Panc1 (cell line): ENCODE results near the gene MEGF6.

Experiments used
- CTCF ChIP-seq: fragments of 450-650 bp; IDR thresholded peaks from 2 replicates; pipeline ENCODE4 v1.5.1; 2017; ENCODE audit warnings: mild to moderate bottlenecking
- POLR2AphosphoS5 ChIP-seq: IDR thresholded peaks from 2 replicates; pipeline ENCODE4 v1.6.1; 2012; ENCODE audit warnings: mild to moderate bottlenecking, low read depth, low read length, moderate library complexity
- TCF7L2 ChIP-seq: IDR thresholded peaks from 2 replicates; pipeline ENCODE4 v1.6.1; 2011; ENCODE audit warnings: mild to moderate bottlenecking, low read depth, low read length, inconsistent platforms

- TF ChIP-seq CTCF (no peak), POLR2AphosphoS5 (no peak), TCF7L2 (no peak)
Measured at GRCh38 chr1:3469849-3470649, 141.3 kb downstream of the MEGF6 start.
